Chondrocyte (in vitro differentiated cells): ENCODE results near the gene UBAP1. TPM values are rescaled to one million over a fixed set of nuclear protein-coding genes. Genes with fewer than 3 reads are reported as not detected.
A peak's percentile ranks its signal among the peaks of the same experiment; 100 is the strongest.

Experiments
- DNase-seq: peaks from one replicate; pipeline ENCODE4 v3.0.0; 2021; ENCODE audit warnings: mixed read lengths, low spot score
- H3K27ac Mint-ChIP-seq: one replicate; pipeline ENCODE4 v1.8.0; 2021; ENCODE audit warnings: mild to moderate bottlenecking, moderate library complexity, mixed read lengths; ENCODE audit not compliant: unreplicated experiment
- H3K27me3 Mint-ChIP-seq: 2 replicates; pipeline ENCODE4 v1.8.0; 2021; ENCODE audit warnings: low read depth, mixed read lengths
- H3K36me3 Mint-ChIP-seq: 2 replicates; pipeline ENCODE4 v1.8.0; 2021; ENCODE audit warnings: low read depth, mixed read lengths
- H3K4me1 Mint-ChIP-seq: 2 replicates; pipeline ENCODE4 v1.8.0; 2021; ENCODE audit warnings: low read depth, mild to moderate bottlenecking, mixed read lengths
- H3K4me3 Mint-ChIP-seq: one replicate; pipeline ENCODE4 v1.8.0; 2021; ENCODE audit warnings: mild to moderate bottlenecking, moderate library complexity, mixed read lengths; ENCODE audit not compliant: unreplicated experiment
- H3K9me3 Mint-ChIP-seq: 2 replicates; pipeline ENCODE4 v1.8.0; 2021; ENCODE audit warnings: low read depth, mixed read lengths
- CTCF ChIP-seq: fragments of 200-600 bp; sonication (generic); IDR thresholded peaks from 2 replicates; pipeline ENCODE4 v1.5.0; 2021; ENCODE audit warnings: antibody characterized with exemption, mild to moderate bottlenecking, moderate library complexity
- total RNA-seq: library from RNA; stranded (reverse); gene quantifications from 3 replicates; pipeline ENCODE4 v1.2.1, GENCODE V29; 2021

Gene UBAP1
- total RNA-seq, 1 donor from 2014 or later, result 33.3 TPM

DNA sequence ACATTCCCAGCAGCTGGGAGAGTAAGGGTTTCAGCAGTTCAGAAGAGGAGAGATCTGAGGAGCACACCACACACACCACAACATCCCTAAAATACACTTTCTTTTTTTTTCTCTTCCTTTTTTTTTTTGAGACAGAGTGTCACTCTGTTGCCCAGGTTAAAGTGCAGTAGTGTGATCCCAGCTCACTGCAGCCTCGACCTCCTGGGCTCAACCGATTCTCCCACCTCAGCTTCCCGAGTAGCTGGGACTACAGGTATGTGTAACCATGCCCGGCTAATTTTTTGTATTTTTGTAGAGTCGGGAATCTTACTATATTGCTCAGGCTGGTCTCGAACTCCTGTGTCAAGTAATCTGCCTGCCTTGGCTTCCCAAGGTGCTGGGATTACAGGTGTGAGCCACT, 9.7 kb upstream of the UBAP1 start:
- peak; percentile 25 for DNase-seq
- Mint-ChIP-seq H3K27ac (no peak overlapping the region), H3K27me3 (no peaks in the 10 kb centered on the region), H3K4me3 (no peak overlapping the region), H3K4me1 (no peaks in the 10 kb centered on the region), H3K36me3 (no peaks in the 10 kb centered on the region), H3K9me3 (no peaks in the 10 kb centered on the region)
- no peak for TF ChIP-seq CTCF

GRCh38 chr9:34170237-34170991, 8.4 kb upstream of the UBAP1 start:
- no peak overlapping the region for H3K4me3 Mint-ChIP-seq
- no peak overlapping the region for H3K27ac Mint-ChIP-seq
- H3K27me3 Mint-ChIP-seq, result no peaks in the 10 kb centered on the region
- H3K9me3 Mint-ChIP-seq, result no peaks in the 10 kb centered on the region
- H3K4me1 Mint-ChIP-seq, result no peaks in the 10 kb centered on the region
- TF ChIP-seq CTCF, result no peak
- no peak for DNase-seq
- H3K36me3 Mint-ChIP-seq, result no peaks in the 10 kb centered on the region

- Mint-ChIP-seq H3K4me3 (no peak overlapping the region), H3K9me3 (no peaks in the 10 kb centered on the region), H3K36me3 (no peaks in the 10 kb centered on the region), H3K4me1 (no peaks in the 10 kb centered on the region), H3K27me3 (no peaks in the 10 kb centered on the region), H3K27ac (no peak overlapping the region)
- TF ChIP-seq CTCF, result no peak
- DNase-seq, result peak; percentile 34
Observed at GRCh38 chr9:34171753-34172535, 6.9 kb upstream of the UBAP1 start.

DNA sequence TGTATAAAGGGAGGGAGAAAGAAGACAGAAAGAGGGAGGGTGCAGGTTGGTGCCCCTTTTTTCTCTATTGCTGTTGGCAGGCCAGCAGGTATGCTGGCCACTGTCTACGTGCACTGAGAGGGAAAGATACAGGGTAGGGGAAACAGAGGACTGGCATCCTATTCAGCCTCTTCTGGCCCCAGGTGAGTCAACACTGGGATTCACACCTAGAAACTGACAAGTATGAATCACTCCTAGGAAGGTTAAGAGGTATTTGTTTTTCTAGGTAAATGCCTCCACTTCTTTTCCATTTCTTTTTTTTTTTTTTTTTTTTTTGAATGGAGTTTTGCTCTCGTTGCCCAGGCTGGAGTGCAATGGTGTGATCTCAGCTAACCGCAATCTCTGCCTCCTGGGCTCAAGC, 2.8 kb upstream of the UBAP1 start:
- H3K36me3 Mint-ChIP-seq, result no peaks in the 10 kb centered on the region
- DNase-seq, result peak; percentile 8
- no peaks in the 10 kb centered on the region for H3K27me3 Mint-ChIP-seq
- H3K4me3 Mint-ChIP-seq, result no peak overlapping the region
- TF ChIP-seq CTCF, result no peak
- no peaks in the 10 kb centered on the region for H3K9me3 Mint-ChIP-seq
- no peak overlapping the region for H3K27ac Mint-ChIP-seq
- peaks cover 20% of the 10 kb centered on the region for H3K4me1 Mint-ChIP-seq

- Mint-ChIP-seq H3K36me3 (no peaks in the 10 kb centered on the region), H3K27ac (peak overlapping the region; percentile 96)
- TF ChIP-seq CTCF, result no peak
Observed at GRCh38 chr9:34177593-34178435, 1.0 kb upstream of the UBAP1 start.

More at GRCh38 chr9:34177593-34178435, 1.0 kb upstream of the UBAP1 start:
- H3K9me3 Mint-ChIP-seq, result no peaks in the 10 kb centered on the region
- H3K4me3 Mint-ChIP-seq, result peak overlapping the region; percentile 100
- H3K27me3 Mint-ChIP-seq, result no peaks in the 10 kb centered on the region
- peaks cover 20% of the 10 kb centered on the region for H3K4me1 Mint-ChIP-seq
- peak; percentile 21 for DNase-seq
